HG02885 (cell line): ENCODE measurements around the gene SLC4A11.
"Not testable (repeated sequence)": the region's sequence is repeated elsewhere in the genome, so short reads cannot be mapped to it uniquely, and the experiment has no call there.

Experiments
- ATAC-seq: cut with Tn5 transposase; IDR thresholded peaks from one replicate; pipeline ENCODE4 v1.9.1; 2021; ENCODE audit warnings: mild to moderate bottlenecking; ENCODE audit not compliant: unreplicated experiment, poor library complexity

The SLC4A11 gene

GRCh38 chr20:3229798-3230197 lies 9.2 kb downstream of the SLC4A11 start:
- ATAC-seq: no peak

- no peak for ATAC-seq
Measured at GRCh38 chr20:3229158-3229557, 9.8 kb downstream of the SLC4A11 start.

GRCh38 chr20:3228750-3229032 lies 10.3 kb downstream of the SLC4A11 start:
- ATAC-seq: no peak

- ATAC-seq: no peak
Measured at GRCh38 chr20:3227936-3228749, 10.8 kb downstream of the SLC4A11 start.

GRCh38 chr20:3227506-3227905 lies 11.5 kb downstream of the SLC4A11 start:
- ATAC-seq: no peak

GRCh38 chr20:3226864-3227263 lies 12.1 kb downstream of the SLC4A11 start:
- ATAC-seq: no peak

GRCh38 chr20:3226093-3226492 lies 12.9 kb downstream of the SLC4A11 start:
- ATAC-seq: no peak

GRCh38 chr20:3224681-3225421 lies 14.1 kb downstream of the SLC4A11 start:
- no peak for ATAC-seq

GRCh38 chr20:3223994-3224680 lies 14.9 kb downstream of the SLC4A11 start:
- no peak for ATAC-seq

GRCh38 chr20:3223651-3223993 lies 15.4 kb downstream of the SLC4A11 start:
- no peak for ATAC-seq

GRCh38 chr20:3222635-3223600 lies 16.1 kb downstream of the SLC4A11 start:
- ATAC-seq: no peak

- ATAC-seq: no peak
Measured at GRCh38 chr20:3221398-3222226, 17.4 kb downstream of the SLC4A11 start.

- ATAC-seq: peak; percentile 82
Measured at GRCh38 chr20:3218307-3218988, 20.5 kb downstream of the SLC4A11 start.

- not testable (repeated sequence) for ATAC-seq
Measured at GRCh38 chr20:3215359-3215917, 23.6 kb downstream of the SLC4A11 start.

- ATAC-seq: no peak
Measured at GRCh38 chr20:3213226-3213625, 25.8 kb downstream of the SLC4A11 start.

- no peak for ATAC-seq
Measured at GRCh38 chr20:3210346-3210745, 28.6 kb downstream of the SLC4A11 start.

GRCh38 chr20:3209946-3210317 lies 29.1 kb downstream of the SLC4A11 start:
- peak; percentile 7 for ATAC-seq

- ATAC-seq: peak; percentile 65
Measured at GRCh38 chr20:3209257-3209945, 29.6 kb downstream of the SLC4A11 start, which contains the start of gene ITPA. TSS of gene ITPA (plus strand) at chr20:3209498. CDS start at chr20:3209552, 54 bp downstream.
